Measurements from ENCODE around the gene RNF112.

DNA sequence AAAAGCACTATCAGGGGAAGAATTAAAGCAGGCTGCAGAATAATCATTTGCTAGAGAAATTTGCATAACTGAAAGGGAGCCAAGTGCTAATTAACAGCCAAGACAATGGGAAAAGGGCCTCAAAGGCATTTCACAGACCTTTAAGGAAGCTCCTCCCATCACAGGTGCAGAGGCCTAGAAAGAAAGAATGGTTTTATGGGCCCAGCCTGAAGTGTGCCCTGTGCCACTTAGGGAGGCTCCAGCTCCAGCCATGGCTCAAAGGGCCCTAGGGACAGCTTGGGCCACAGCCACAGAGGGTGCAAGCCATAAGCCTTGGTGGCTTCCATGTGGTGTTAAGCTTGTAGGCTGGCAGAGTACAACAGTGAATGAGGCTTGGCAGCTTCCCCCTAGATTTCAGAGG is 50.1 kb downstream of the RNF112 start:
- TF ChIP-seq ZNF274 (IDR thresholded peaks at IDR 0.05; ENCODE audit: low read depth, low read length) (no peak), SUZ12 (IDR thresholded peaks at IDR 0.05; ENCODE audit: extremely low read depth, insufficient read depth, insufficient read length) (no peak), YY1 (IDR thresholded peaks at IDR 0.05; ENCODE audit: insufficient read depth, insufficient read length) (no peak)
